Stomach (tissue), 4 donors: Measurements from ENCODE around the gene SLC41A2.

Source experiments
- CTCF ChIP-seq, 7 experiments: fragments of 450-650 bp in 4 of 7; fragments of 200-600 bp in 3 of 7; sonication (generic) in 3 of 7; IDR thresholded peaks; one replicate each; pipeline ENCODE4 v1.5.1; 2016 to 2019; ENCODE audit warnings: antibody characterized with exemption in 7 of 7, control low read depth in 2 of 7, mild to moderate bottlenecking in 1 of 7
- EP300 ChIP-seq: sonication (generic); formaldehyde crosslinking; IDR thresholded peaks from one replicate; pipeline ENCODE4 v1.6.1; 2017; ENCODE audit warnings: antibody characterized with exemption
- POLR2A ChIP-seq, 4 donors: fragments of 450-650 bp; IDR thresholded peaks; one replicate each; pipeline ENCODE4 v1.6.1; 2016; ENCODE audit warnings: antibody characterized with exemption in 4 of 4, control low read depth in 2 of 4, mild to moderate bottlenecking in 1 of 4, moderate library complexity in 1 of 4
- POLR2AphosphoS5 ChIP-seq, 3 donors: sonication (generic); formaldehyde crosslinking; IDR thresholded peaks; one replicate each; pipeline ENCODE4 v1.6.1; 2016; ENCODE audit warnings: antibody characterized with exemption in 3 of 3

GRCh38 chr12:104963757-104964156 is 5.7 kb upstream of the SLC41A2 start:
- no peak for TF ChIP-seq CTCF (IDR thresholded peaks at IDR 0.05)
- TF ChIP-seq EP300, result no peak
- TF ChIP-seq POLR2A (IDR thresholded peaks at IDR 0.05), result no peak
- TF ChIP-seq POLR2AphosphoS5 (IDR thresholded peaks at IDR 0.05), result no peak
